MV-4-11 (cell line): ENCODE measurements around the gene CRKL.
"Not testable (repeated sequence)": the region's sequence is repeated elsewhere in the genome, so short reads cannot be mapped to it uniquely, and the experiment has no call there.

ENCODE experiments used
- DNase-seq: peaks from one replicate; lab custom pipeline; 2025; lab: John Stamatoyannopoulos, UW

CRKL gene

GRCh38 chr22:20901093-20902033 is 15.8 kb upstream of the CRKL start:
- not testable (repeated sequence) for DNase-seq

DNA sequence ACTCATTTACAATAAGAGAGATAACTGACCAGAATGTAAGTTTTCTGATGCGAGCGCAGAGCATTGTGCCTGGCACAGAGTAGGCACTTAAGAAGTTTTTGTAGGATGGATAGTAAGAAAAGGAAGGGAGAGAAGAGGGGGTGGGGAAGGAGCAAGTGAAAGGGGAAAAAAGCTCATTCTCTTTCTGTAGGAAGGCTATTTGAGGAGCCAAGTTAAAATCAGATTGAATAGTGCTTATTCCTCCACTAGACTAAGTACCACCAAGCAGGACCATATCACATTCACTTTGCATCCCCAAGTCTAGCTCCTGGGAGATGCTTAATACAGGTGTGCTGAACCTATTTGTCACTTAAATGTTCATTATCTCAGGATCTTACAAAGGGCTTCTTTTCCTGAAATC is 14.1 kb upstream of the CRKL start:
- DNase-seq = no peak

DNA sequence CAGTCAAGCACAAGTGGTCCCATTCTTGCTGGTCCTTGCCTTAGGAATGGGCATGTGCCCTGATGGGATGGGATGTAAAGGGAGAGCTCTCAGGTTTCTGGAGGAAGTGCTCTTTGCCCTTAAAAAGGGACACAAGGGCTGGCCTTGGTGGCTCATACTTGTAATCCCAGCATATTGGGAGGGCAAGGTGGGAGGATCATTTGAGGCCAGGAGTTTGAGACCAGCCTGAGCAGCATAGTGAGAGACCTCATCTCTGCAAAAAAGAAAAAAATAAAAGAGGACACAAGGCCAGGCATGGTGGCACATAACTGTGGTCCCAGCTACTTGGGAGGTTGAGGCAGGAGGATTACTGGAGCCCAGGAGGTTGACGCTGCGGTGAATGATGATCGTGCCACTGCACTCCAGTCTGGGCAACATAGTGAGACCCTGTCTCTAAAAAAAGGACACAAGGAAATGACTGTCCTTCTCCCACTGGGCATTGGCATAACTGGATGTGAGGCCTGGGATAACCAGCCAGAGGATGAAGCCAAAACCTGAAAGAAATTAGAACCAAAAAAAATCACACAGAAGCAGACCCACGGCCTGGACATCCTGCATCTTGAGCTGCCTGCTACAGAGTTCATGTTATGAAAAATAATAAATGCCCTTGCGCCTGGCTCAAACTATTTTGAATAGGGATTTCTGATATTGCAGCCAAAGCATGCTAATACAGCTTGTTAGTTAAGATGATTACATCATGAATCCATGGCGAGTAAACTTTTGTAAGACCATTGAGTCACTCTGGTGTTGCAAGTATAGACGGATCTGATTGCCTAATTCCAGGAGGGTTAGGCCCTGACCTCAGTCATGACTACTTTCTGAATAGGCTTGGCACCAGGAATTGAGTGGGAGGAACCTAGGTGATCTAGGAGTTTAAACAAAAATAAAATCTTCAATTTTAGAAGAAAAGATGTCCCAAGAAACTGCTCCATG is 12.9 kb upstream of the CRKL start:
- peak; percentile 96 for DNase-seq

DNA sequence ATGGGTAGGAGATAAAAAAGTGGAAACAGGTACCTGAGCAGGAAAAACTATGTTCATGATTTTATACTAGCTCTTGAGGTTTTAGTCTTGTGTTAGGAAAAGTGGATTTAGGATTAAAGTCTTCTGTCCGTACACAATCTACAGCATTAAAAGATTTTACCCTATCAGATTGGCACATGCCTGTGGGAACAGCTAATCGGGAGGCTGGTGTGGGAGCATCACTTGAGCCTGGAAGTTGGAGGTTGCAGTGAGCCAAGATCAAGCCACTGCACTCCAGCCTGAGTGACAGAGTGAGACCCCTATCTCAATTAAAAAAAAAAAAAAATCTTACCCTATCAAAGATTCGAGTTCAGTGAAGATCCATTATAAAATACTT is 12.2 kb upstream of the CRKL start:
- DNase-seq = no peak

DNA sequence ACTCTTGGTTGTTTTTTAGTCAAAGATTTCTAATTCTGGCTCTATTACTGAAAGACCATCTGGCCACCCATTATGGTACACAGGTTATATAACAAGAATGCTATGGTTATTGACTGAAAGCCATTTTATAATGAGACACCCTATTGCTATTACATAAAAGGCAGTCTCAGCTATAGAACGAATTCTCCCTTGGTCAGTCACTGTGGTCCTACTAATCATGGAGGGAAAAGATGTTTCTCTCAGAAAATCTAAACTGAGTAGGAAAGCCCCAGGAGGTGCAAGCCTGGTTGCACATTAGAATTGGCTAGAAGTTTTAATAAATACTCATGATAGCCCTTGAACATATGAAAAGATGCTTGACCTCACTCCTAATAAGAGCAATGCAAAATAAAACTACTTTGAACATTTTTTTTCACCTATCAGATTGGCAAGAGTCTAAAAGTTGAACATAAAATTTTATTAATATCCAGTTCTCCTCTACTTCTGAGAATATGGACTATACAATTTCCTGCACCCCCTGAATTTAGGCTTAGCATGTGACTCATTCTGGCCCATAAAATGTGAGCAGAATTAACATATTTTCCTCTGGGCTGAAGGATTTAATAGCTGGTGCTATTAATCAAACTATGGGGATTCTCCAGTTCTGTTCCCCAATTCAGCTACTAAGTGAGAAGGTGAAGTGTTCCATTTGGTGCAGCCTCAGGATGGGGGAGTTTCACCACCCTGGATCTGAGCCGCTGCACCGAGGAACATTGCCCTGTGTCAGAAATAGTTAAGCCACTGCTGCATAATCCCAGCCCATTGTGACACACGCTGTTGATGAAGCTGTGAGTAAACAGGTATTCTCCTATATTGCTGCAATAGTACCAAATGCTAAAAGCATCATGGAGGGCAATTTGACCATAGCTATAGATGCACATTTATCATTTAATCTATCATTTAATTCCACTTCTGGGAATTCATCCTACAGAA is 11.5 kb upstream of the CRKL start:
- DNase-seq = peak; percentile 30

- DNase-seq = no peak
Observed at GRCh38 chr22:20906387-20906767, 10.8 kb upstream of the CRKL start.

DNA sequence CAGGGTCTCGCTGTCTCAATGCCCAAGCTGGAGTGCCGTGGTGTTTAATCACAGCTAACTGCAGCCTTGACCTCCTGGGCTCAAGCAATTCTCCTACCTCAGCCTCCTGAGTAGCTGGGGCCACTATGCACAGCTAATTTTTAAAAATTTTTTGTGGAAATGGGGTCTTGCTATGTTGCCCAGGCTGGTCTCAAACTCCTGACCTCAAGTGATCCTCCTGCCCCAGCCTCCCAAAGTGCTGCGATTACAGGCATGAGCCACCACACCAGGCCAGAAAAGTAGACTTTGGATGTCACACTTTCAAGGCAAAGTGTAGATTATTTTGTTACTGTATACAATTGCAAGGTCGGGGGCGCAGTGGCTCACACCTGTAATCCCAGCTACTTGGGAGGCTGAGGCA is 8.5 kb upstream of the CRKL start:
- DNase-seq = not testable (repeated sequence)

DNA sequence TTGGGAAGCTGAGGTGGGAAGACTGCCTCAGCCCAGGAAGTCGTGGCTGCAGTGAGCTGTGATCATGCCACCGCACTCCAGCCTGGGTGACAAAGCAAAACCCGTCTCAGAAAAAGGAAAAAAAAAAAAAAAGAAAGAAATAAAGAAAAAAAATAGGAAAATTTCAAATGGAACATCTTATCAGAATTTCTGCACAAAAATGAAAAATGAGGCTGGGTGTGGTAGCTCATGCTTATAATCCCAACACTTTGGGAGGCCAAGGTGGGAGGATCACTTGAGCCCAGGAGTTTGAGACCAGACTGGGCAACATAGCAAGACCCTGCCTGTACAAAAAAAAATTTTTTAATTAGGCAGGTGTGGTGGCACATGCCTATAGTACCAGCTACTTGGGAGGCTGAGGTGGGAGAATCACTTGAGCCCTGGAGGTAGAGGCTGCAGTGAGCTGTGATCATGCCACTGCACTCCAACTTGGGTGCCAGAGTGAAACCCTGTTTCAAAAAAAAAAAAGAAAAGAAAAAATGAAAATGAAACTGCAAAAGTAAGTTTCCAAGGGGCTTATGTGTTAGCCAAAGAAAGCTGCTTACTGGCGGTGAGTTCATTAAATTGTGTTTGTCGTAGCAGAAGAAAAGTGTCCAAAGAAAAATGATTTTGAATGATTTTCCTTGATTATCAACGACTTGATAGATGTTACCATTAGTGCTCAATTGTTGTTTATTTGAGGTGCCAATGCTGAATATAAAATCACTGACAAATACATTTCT is 7.5 kb upstream of the CRKL start:
- no peak for DNase-seq

GRCh38 chr22:20912494-20912893 is 4.7 kb upstream of the CRKL start:
- DNase-seq = no peak

DNA sequence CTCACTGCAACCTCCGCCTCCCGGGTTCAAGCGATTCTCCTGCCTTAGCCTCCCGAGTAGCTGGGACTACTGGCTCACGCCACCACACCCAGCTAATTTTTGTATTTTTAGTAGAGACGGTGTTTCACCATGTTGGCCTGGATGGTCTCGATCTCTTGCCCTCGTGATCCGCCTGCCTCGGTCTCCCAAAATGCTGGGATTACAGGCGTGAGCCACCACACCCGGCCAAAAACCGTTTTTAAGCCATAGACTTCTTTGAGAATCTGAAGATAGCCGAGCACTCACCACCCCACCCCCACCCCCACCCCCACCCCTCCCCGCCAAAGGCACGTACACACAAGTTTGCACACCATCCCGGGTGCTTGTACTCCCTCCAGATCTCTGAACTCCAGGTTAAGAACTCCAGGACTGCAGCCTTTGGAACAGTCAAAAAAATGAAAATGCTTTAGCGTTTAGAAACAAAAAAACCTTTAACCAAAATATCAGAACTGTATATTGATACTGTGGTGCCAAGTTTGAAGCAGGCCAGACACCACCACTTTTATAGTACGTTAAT is 1.5 kb downstream of the CRKL start:
- DNase-seq = no peak

- no peak for DNase-seq
Observed at GRCh38 chr22:20919718-20920117, 2.5 kb downstream of the CRKL start.

GRCh38 chr22:20920881-20921203 is 3.6 kb downstream of the CRKL start:
- DNase-seq = no peak

- DNase-seq = no peak
Observed at GRCh38 chr22:20922141-20922751, 5.0 kb downstream of the CRKL start.

DNA sequence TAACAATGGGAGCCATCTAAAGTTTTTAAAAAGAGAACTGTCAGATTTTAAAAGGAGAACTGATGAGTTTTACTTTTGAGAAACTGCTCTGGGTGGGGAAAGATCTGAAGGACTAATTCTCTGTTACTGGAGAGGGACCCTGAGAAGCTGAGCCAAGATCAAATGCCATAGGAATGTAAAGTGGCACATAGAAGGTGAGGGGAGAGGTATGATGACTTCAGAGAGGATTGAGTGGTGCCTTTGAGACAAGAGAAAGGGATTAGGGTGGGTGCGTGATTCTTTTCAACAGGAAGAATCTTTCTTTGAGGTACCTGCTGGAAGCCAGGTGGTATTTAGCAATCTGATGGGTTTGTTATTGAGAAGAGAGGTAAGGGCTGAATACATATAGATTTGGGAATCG is 9.0 kb downstream of the CRKL start:
- peak; percentile 25 for DNase-seq

GRCh38 chr22:20927940-20928572 is 10.8 kb downstream of the CRKL start:
- DNase-seq = peak; percentile 58

DNA sequence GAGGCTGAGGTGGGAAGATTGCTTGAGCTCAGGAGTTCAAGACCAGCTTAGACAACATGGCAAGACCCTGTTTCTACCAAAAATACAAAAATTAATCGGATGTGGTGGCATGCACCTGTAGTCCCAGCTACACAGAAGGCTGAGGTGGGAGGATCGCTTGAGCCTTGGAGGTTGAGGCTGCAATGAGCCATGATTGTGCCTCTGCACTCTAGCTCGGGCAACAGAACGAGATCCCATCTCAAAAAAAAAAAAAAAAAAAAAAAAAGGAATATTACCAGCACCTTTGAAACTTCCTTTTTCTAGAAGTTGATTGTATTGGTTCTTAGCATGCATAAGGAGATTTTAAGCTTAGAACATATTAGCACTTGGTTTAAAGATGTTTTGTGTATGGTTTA is 11.4 kb downstream of the CRKL start:
- no peak for DNase-seq

DNA sequence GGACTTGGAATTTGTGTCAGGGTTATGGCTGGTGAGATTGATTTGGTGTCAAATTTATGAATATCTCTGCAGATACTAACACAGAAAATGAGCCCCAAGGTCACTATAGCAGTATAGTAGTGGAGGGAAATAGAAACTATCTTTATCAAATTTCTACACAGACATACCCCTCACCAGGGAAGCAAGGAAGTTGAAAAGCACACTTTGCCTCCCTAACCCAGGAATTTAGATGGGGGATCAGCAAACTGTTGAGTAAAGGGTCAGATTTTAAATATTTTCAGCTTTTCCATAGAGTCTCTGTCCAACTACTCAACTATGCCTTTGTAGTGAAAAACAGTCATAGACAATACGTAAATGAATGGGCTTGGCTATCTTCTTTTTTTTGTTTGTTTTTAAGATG is 12.8 kb downstream of the CRKL start:
- no peak for DNase-seq

GRCh38 chr22:20930435-20930834 is 13.2 kb downstream of the CRKL start:
- not testable (repeated sequence) for DNase-seq

GRCh38 chr22:20931126-20931654 is 14.0 kb downstream of the CRKL start:
- DNase-seq = no peak

DNA sequence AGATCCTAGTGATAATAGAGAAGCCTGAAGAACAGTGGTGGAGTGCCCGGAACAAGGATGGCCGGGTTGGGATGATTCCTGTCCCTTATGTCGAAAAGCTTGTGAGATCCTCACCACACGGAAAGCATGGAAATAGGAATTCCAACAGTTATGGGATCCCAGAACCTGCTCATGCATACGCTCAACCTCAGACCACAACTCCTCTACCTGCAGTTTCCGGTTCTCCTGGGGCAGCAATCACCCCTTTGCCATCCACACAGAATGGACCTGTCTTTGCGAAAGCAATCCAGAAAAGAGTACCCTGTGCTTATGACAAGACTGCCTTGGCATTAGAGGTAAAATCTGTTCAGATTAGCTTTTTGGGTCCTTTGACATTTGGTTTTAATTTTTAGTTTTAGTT is 16.7 kb downstream of the CRKL start:
- DNase-seq = no peak
